K562 (cell line): ENCODE data around the gene SBK3. TPM values are rescaled to one million over a fixed set of nuclear protein-coding genes. Genes with fewer than 3 reads are reported as not detected.

ENCODE experiments used
- ATAC-seq: fragments of 200-7000 bp; cut with Tn5 transposase; 3 replicates; pipeline ENCODE4 v1.9.1; 2020; ENCODE audit warnings: moderate library complexity
- BruUV-seq: library from RNA; stranded (reverse); fragments of 400-500 nt; replicated peaks from 2 replicates; lab custom pipeline; 2021; lab: Mats Ljungman, UMichigan
- CTCF ChIA-PET: fragments of 300-600 bp; formaldehyde crosslinking; extraction: SDS; loops from one replicate; lab custom pipeline; 2021; ENCODE audit warnings: low intra/inter-chr PET ratio; lab: Yijun Ruan, JAX
- POLR2A ChIA-PET: fragments of 300-600, 350-650 bp; sonication (Branson Sonifier 250); formaldehyde crosslinking; extraction: SDS; loops from one replicate; lab custom pipeline; 2021; ENCODE audit warnings: antibody characterized with exemption, inconsistent platforms; lab: Yijun Ruan, JAX
- DNase-seq, 4 experiments: peaks; one replicate each; pipeline versions ENCODE4 v3.0.0 to v3.0.0-alpha.2; 2011 to 2018; ENCODE audit warnings: low spot score in 3 of 4, mixed read lengths in 3 of 4; ENCODE audit errors: extremely low read depth in 1 of 4
- FAIRE-seq: peaks from 2 replicates; lab custom pipeline; 2011; peaks lifted over from hg19 to GRCh38; lab: Jason Lieb, UNC
- H2AFZ ChIP-seq: 2 replicates; pipeline ENCODE4 v1.6.0; 2011; ENCODE audit warnings: low read depth, low read length, control low read depth, inconsistent platforms
- H3K27ac ChIP-seq: fragments of 200-600 bp; 3 replicates; pipeline ENCODE4 v1.8.0; 2011; ENCODE audit warnings: low read depth, mild to moderate bottlenecking, control low read depth, inconsistent platforms, low read length, moderate library complexity, mixed read lengths; ENCODE audit errors: extremely low read depth
- H3K27me3 ChIP-seq, 2 experiments: fragments of 300-600 bp in 1 of 2; 2 replicates in 1 of 2; 3 replicates in 1 of 2; pipeline versions ENCODE4 v1.6.0 to v1.8.0; 2011; ENCODE audit warnings: inconsistent platforms in 2 of 2, low read length in 2 of 2, mild to moderate bottlenecking in 1 of 2, mixed read lengths in 1 of 2, moderate library complexity in 1 of 2; ENCODE audit not compliant: control insufficient read depth in 2 of 2, insufficient read depth in 2 of 2
- H3K36me3 ChIP-seq: fragments of 300-600 bp; 3 replicates; pipeline ENCODE4 v1.8.0; 2011; ENCODE audit warnings: mild to moderate bottlenecking, low read length, inconsistent platforms; ENCODE audit not compliant: control insufficient read depth, insufficient read depth
- H3K4me1 ChIP-seq, 2 experiments: fragments of 200-600 bp in 1 of 2; replicated peaks in 1 of 2; 2 replicates in 1 of 2; 3 replicates in 1 of 2; pipeline versions ENCODE4 v1.5.1 to v1.8.0; 2011; ENCODE audit warnings: inconsistent platforms in 2 of 2, low read length in 2 of 2, mild to moderate bottlenecking in 1 of 2, mixed read lengths in 1 of 2, moderate library complexity in 1 of 2; ENCODE audit not compliant: control insufficient read depth in 2 of 2, insufficient read depth in 2 of 2
- H3K4me2 ChIP-seq: 2 replicates; pipeline ENCODE4 v1.6.1; 2011; ENCODE audit warnings: low read length, control low read depth, inconsistent platforms, mixed read lengths; ENCODE audit not compliant: insufficient read depth
- H3K4me3 ChIP-seq: fragments of 200-600 bp; sonication (generic), shearing (Covaris generic); 2 replicates; pipeline ENCODE4 v1.5.1; 2016; ENCODE audit warnings: control low read depth, inconsistent platforms
- H3K79me2 ChIP-seq: fragments of 200-600 bp; 3 replicates; pipeline ENCODE4 v1.8.0; 2011; ENCODE audit warnings: low read length, inconsistent platforms; ENCODE audit not compliant: control insufficient read depth, insufficient read depth
- H3K9ac ChIP-seq, 2 experiments: 2 replicates each; pipeline versions ENCODE4 v1.6.0 to v1.6.1; 2011; ENCODE audit warnings: low read depth in 2 of 2, low read length in 2 of 2, control low read depth in 1 of 2, inconsistent platforms in 1 of 2, mild to moderate bottlenecking in 1 of 2, mixed read lengths in 1 of 2; ENCODE audit not compliant: insufficient read depth in 1 of 2
- H3K9me1 ChIP-seq: one replicate; pipeline ENCODE4 v1.6.0; 2011; ENCODE audit warnings: inconsistent platforms, mild to moderate bottlenecking, low read length, moderate library complexity; ENCODE audit not compliant: control insufficient read depth, insufficient read depth
- H3K9me3 ChIP-seq: replicated peaks from 2 replicates; pipeline ENCODE4 v1.5.1; 2011; ENCODE audit warnings: low read depth, low read length, inconsistent platforms; ENCODE audit not compliant: control insufficient read depth, insufficient read depth
- H4K20me1 ChIP-seq: replicated peaks from 2 replicates; pipeline ENCODE4 v1.6.1; 2011; ENCODE audit warnings: low read length, inconsistent platforms, mixed read lengths; ENCODE audit not compliant: control insufficient read depth, insufficient read depth
- BCOR ChIP-seq: fragments of 450-650 bp; IDR thresholded peaks from 2 replicates; pipeline ENCODE4 v1.6.1; 2016
- MEF2D ChIP-seq: conservative IDR thresholded peaks from 2 replicates; pipeline ENCODE4 v1.6.1; 2016; ENCODE audit warnings: low read depth, missing genetic modification characterization, missing compliant biosample characterization
- ZNF146 ChIP-seq: IDR thresholded peaks from one replicate; pipeline ENCODE4 v1.6.1; 2018; ENCODE audit warnings: missing compliant biosample characterization; ENCODE audit not compliant: unreplicated experiment
- ZNF75A ChIP-seq: fragments of 450-650 bp; formaldehyde crosslinking; IDR thresholded peaks from 2 replicates; pipeline ENCODE4 v1.4.0; 2020; ENCODE audit warnings: mild to moderate bottlenecking
- WGBS: fragments of 100-300 bp; shearing (Covaris generic); methylation state at CpG from one replicate; pipeline ENCODE4 v1.1.6; 2016; ENCODE audit warnings: low coverage, mixed read lengths; ENCODE audit not compliant: insufficient coverage; ENCODE audit errors: missing lambda C conversion rate; 5-methylcytosine and 5-hydroxymethylcytosine counted together
- in situ Hi-C: fragments of 300-500 bp; cut with MboI; formaldehyde crosslinking; loops from 4 replicates; pipeline ENCODE4 v1.15.0; 2018; ENCODE audit warnings: inconsistent platforms, mixed read lengths
- intact Hi-C: fragments of 100-400 bp; cut with micrococcal nuclease; formaldehyde crosslinking; loops from 2 replicates; pipeline ENCODE4 v1.14.2; 2022
- polyA plus RNA-seq, 8 experiments: library from polyadenylated mRNA; depleted of rRNA in 4 of 8; stranded (reverse) in 5 of 8; unstranded in 3 of 8; fragments of >200 nt; fragmentation: Nextera tagmentation in 2 of 8; fragmentation: Illumina TruSeq in 1 of 8; extraction: Ambion mirVana in 2 of 8; extraction: Trizol in 1 of 8; gene quantifications; 2 replicates each; pipeline versions ENCODE4 v1.2.1 to v1.2.3, GENCODE V29; 2011 to 2014; ENCODE audit warnings: inconsistent platforms in 1 of 8, missing spikeins in 1 of 8
- total RNA-seq, 7 experiments: library from RNA; depleted of rRNA in 6 of 7; stranded (reverse); fragments of >200 nt in 6 of 7; fragmentation: Illumina TruSeq in 2 of 7; extraction: Trizol in 2 of 7; gene quantifications; 2 replicates each; pipeline versions ENCODE4 v1.2.1 to v1.2.3, GENCODE V29; 2011 to 2021; ENCODE audit warnings: low replicate concordance in 1 of 7
- TF ChIP-seq, protein P1 (sequence below), 2 experiments: fragments of 450-650 bp; IDR thresholded peaks; 2 replicates each; pipeline ENCODE4 v1.6.1; 2018; ENCODE audit warnings: mild to moderate bottlenecking in 2 of 2, low read depth in 1 of 2; ENCODE audit not compliant: partially characterized antibody in 2 of 2

The SBK3 gene
- total and polyA plus RNA-seq, 9 of the 15 experiments (the other 6 are each of a cell fraction or from before 2014, with no cell fraction given), result 0.11 to 0.43 (median 0.13) TPM; not detected in 6

DNA sequence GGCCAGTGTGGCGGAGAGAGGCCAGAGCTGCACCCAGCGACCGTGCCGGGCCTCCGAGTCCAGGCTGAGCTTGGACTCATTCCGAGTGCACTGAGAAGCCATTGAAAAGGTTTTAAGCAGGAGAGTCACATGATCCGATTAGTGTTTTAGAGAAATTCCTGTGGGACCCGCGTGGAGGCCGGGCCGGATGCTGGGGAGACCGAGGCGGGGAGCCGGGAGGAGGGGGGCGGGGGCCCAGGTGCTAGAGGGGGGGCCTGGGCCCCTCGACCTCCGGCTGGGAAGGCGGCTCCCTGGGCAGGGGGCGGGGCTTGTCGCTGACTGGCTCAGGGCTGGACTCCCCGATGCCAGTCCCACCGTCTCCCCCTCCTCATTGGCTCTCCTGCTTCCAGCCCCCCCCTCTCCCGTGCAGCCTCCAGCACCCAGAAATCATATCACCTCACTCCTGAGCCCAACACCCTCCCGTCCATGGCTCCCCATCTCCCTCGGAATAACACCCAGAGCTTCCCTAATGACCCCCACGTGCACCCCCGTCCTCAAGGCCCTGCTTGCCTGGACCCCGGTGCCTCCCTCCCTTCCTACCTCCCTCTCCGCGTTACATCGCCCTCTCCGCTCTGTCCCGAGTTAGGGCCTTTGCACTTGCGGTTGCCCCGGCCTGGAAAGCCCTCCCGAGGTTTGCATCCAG is 40.5 kb upstream of the SBK3 start (continued):
- TF ChIP-seq, protein P1, sequence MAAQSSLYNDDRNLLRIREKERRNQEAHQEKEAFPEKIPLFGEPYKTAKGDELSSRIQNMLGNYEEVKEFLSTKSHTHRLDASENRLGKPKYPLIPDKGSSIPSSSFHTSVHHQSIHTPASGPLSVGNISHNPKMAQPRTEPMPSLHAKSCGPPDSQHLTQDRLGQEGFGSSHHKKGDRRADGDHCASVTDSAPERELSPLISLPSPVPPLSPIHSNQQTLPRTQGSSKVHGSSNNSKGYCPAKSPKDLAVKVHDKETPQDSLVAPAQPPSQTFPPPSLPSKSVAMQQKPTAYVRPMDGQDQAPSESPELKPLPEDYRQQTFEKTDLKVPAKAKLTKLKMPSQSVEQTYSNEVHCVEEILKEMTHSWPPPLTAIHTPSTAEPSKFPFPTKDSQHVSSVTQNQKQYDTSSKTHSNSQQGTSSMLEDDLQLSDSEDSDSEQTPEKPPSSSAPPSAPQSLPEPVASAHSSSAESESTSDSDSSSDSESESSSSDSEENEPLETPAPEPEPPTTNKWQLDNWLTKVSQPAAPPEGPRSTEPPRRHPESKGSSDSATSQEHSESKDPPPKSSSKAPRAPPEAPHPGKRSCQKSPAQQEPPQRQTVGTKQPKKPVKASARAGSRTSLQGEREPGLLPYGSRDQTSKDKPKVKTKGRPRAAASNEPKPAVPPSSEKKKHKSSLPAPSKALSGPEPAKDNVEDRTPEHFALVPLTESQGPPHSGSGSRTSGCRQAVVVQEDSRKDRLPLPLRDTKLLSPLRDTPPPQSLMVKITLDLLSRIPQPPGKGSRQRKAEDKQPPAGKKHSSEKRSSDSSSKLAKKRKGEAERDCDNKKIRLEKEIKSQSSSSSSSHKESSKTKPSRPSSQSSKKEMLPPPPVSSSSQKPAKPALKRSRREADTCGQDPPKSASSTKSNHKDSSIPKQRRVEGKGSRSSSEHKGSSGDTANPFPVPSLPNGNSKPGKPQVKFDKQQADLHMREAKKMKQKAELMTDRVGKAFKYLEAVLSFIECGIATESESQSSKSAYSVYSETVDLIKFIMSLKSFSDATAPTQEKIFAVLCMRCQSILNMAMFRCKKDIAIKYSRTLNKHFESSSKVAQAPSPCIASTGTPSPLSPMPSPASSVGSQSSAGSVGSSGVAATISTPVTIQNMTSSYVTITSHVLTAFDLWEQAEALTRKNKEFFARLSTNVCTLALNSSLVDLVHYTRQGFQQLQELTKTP (IDR thresholded peaks at IDR 0.05; ENCODE audit: low read depth in 1 of 2, partially characterized antibody in 2 of 2), result no peak
- TF ChIP-seq MEF2D (tag), result no peak
- TF ChIP-seq, all 486 proteins: peak for 4

DNA sequence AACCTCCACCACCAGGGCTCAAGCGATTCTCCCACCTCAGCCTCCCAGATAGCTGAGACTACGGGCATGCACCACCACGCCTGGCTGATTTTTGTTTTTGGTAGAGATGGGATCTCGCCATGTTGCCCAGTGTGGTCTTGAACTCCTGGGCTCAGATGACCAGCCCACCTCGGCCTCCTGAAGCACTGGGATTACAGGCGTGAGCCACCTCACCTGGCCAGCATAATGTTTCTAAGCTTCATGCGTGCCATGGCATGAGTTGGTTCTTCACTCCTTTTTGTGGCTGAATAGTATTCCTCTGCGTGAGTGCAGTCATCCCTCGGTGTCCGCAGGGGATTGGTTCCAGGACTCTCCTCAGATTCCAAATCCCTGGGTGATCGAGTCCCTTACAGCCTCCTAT is 39.5 kb upstream of the SBK3 start:
- TF ChIP-seq BCOR (peak; percentile 61; the same call in 1 of the 2 replicates), ZNF146 (CRISPR knock-in tag) (peak; percentile 68), ZNF75A (CRISPR knock-in tag) (no peak)
- in situ Hi-C loops, result no loop called here
- Histone ChIP-seq H3K4me3 (no peak overlapping the region), H3K4me2 (no peak overlapping the region), H3K4me1 (peaks cover 13 to 33% of the 10 kb centered on the region in 2 experiments; a peak in 3 of 5 replicates), H3K27me3 (peaks cover 8 to 12% of the 10 kb centered on the region in 2 experiments; a peak in 4 of 5 replicates), H3K27ac (no peak overlapping the region), H3K79me2 (peaks cover 8% of the 10 kb centered on the region), H3K9me3 (no peaks in the 10 kb centered on the region), H3K36me3 (no peaks in the 10 kb centered on the region), H3K9ac (no peak overlapping the region), H2AFZ (no peak overlapping the region), H3K9me1 (no peaks in the 10 kb centered on the region), H4K20me1 (0 out of 2 replicates have a peak, but pooled peaks cover 6% of the 10 kb centered on the region)
- CTCF ChIA-PET, result no interaction called here
- intact Hi-C loops, result no loop called here
- POLR2A ChIA-PET, result interaction anchor here (0.7 kb wide), 1 partner anchor 27 kb away, joined by 3 read pairs; no protein-coding TSS in a partner anchor
- FAIRE-seq, result no peak
- no peak for DNase-seq
- BruUV-seq, result no TSS peak
- WGBS, result 20% methylated on average over 11 of the region's 11 CpGs
- no peak for ATAC-seq
